Measurements from ENCODE around the gene NLGN4X. TPM values are rescaled to one million over a fixed set of nuclear protein-coding genes. Genes with fewer than 3 reads are reported as not detected.
A peak's percentile ranks its signal among the peaks of the same experiment; 100 is the strongest.

The NLGN4X gene
- total and polyA plus RNA-seq, 8 donors, result 0.11 to 1.4 (median 0.48) TPM

DNA sequence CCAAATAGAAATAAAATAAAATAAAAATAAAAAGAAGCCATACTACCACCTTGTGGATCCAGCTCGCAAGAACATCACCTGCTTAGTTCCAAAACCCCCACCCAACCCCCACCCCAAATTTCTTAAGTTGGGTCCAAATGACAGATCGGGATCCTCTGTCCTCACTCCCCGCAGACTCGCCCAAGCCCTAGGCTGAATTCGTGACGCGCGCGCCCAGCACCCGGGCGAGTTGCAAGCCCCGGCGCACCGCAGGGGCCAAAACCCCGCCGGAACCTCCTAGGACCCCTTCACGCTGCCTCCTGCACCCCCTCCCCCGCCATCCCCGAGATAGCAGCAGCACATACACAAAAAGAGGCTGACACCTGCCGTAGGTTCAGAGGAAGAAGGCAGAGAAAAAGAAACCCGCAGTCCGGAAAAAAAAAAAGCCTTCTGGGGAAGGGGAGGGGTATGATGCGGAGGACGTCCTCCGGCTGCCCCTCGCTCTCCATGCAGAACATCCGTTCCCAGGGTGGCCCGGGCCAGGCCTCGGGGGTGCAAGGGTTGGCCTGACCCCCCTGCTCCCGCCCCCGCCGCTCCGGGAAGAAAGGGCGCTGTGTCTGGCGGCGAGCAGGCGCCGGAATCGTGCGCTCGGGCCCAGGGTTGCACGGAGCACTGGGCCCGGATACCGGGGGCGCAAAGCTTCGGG, 2.6 kb downstream of the NLGN4X start:
- Histone ChIP-seq H3K9me3 (no peaks in the 10 kb centered on the region), H3K27me3 (peaks cover 0 to 33% (median 0%) of the 10 kb centered on the region in 4 donors), H3K36me3 (no peaks in the 10 kb centered on the region), H3K4me1 (no peaks in the 10 kb centered on the region), H3K4me3 (peak overlapping the region in 3 of 4 donors; percentile 15 to 39 (median 26)), H3K27ac (no peak overlapping the region)
- intact Hi-C loops (cut with DNase I), result no loop called here
- ATAC-seq (peak in 3 of 4 donors; percentile 38 to 57 (median 42)), DNase-seq (peak in 2 of 6 donors; percentile 53 to 56), FAIRE-seq (no peak)
- 1% methylated on average over 43 to 46 of the region's 46 CpGs for WGBS, 2 donors
- TF ChIP-seq, protein P1, sequence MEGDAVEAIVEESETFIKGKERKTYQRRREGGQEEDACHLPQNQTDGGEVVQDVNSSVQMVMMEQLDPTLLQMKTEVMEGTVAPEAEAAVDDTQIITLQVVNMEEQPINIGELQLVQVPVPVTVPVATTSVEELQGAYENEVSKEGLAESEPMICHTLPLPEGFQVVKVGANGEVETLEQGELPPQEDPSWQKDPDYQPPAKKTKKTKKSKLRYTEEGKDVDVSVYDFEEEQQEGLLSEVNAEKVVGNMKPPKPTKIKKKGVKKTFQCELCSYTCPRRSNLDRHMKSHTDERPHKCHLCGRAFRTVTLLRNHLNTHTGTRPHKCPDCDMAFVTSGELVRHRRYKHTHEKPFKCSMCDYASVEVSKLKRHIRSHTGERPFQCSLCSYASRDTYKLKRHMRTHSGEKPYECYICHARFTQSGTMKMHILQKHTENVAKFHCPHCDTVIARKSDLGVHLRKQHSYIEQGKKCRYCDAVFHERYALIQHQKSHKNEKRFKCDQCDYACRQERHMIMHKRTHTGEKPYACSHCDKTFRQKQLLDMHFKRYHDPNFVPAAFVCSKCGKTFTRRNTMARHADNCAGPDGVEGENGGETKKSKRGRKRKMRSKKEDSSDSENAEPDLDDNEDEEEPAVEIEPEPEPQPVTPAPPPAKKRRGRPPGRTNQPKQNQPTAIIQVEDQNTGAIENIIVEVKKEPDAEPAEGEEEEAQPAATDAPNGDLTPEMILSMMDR (IDR thresholded peaks at IDR 0.05), result no peak

DNA sequence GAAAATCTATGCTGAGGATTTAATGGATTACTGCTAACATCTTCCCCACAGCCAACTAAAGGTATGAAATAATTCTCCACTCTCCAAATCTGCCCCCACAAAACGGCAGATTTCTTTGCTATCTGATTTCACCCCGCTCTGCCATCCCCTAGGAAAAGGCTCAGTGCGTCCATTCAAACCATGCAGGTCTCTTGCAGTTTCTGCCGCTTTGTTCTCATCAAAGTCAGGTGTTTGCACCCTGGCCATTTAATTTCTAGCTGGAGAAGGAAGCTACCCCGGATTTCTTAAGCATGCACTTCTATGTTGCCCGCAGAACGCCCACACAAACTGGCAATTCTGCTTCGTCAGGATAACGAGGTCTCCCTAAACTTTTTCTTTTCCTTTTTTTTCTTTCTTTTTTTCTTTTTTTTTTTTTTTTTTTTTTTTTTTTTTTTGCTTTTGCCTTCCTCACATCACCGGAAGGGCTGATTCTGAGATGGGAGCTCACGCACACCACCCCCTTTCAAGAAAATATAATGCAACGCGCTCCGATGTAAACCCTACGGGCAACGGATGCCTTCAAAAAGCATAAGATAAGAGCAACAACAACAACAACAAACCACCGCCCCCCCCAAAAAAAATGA, 3.3 kb downstream of the NLGN4X start:
- H3K9me3 ChIP-seq, result no peaks in the 10 kb centered on the region
- DNase-seq (no peak), ATAC-seq (no peak), FAIRE-seq (no peak)
- 3 to 7% methylated on average over 17 of the region's 17 CpGs for WGBS, 2 donors
- no peaks in the 10 kb centered on the region for H3K4me1 ChIP-seq
- peaks cover 0 to 33% (median 0%) of the 10 kb centered on the region in 4 donors for H3K27me3 ChIP-seq
- H3K27ac ChIP-seq, result no peak overlapping the region
- peak overlapping the region in 1 of 4 donors; percentile 39 for H3K4me3 ChIP-seq
- intact Hi-C loops (cut with DNase I), result no loop called here
- H3K36me3 ChIP-seq, result no peaks in the 10 kb centered on the region
- TF ChIP-seq, protein P1 (IDR thresholded peaks at IDR 0.05), result no peak

DNA sequence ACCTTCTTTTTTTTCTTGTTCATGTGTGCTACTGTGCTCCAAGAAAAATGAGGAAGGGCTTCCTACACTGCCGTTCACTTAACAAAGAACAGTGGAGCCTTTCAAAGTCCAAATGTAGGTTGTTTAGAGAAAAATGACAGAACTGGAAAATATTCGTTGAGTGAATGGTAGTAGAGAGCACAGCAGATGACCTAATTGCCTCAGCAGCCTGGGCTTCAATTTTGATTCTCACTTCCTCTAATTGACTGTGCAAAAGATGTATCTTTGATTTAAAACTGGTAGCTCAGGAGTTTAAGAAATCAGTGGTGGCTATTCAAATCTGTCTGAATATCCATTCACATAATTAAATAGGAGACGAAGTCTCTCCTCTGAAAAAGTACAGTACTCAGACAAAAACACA, 5.2 kb downstream of the NLGN4X start:
- ATAC-seq, result no peak
- TF ChIP-seq, protein P1 (IDR thresholded peaks at IDR 0.05), result no peak
- Histone ChIP-seq H3K36me3 (no peaks in the 10 kb centered on the region), H3K4me3 (no peak overlapping the region), H3K9me3 (no peaks in the 10 kb centered on the region), H3K27me3 (peaks cover 0 to 27% (median 0%) of the 10 kb centered on the region in 4 donors), H3K27ac (no peak overlapping the region), H3K4me1 (no peaks in the 10 kb centered on the region)
- intact Hi-C loops (cut with DNase I), result no loop called here
- WGBS, 2 donors, result 30 to 37% methylated on average over 3 of the region's 3 CpGs
- DNase-seq, result no peak
- FAIRE-seq, result peak; percentile 29

DNA sequence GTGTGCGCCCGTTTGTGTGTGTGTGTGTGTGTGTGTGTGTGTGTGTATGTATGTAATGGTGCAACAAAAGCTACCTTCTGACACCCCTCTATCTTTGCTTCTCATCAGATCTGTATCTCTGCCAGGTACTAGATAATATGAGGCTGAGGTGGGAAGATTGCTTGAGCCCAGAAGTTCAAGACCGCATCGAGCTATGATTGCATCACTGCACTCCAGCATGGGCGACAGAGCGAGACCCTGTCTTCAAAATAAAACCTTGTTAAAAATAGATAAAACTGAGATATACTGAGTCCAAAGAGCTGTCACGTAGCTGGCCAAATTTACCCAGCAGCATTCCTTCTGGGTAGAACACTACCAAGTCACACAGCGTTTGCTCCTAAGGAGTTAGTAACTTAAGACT, 18.4 kb downstream of the NLGN4X start:
- Histone ChIP-seq H3K27ac (no peak overlapping the region), H3K4me3 (no peak overlapping the region), H3K9me3 (no peaks in the 10 kb centered on the region), H3K36me3 (no peaks in the 10 kb centered on the region), H3K4me1 (no peaks in the 10 kb centered on the region), H3K27me3 (peaks cover 0 to 8% (median 0%) of the 10 kb centered on the region in 4 donors)
- DNase-seq, result no peak
- WGBS, 2 donors, result 79 to 91% methylated on average over 8 of the region's 8 CpGs
- intact Hi-C loops (cut with DNase I), result no loop called here
- FAIRE-seq, result no peak
- TF ChIP-seq, protein P1 (IDR thresholded peaks at IDR 0.05), result no peak
- no peak for ATAC-seq

All from pancreas (tissue), 10 donors.